ENCODE data around the gene TIMM10.
A peak's percentile ranks its signal among the peaks of the same experiment; 100 is the strongest.

Gene TIMM10

GRCh38 chr11:57502870-57503269, 27.7 kb downstream of the TIMM10 start:
- no peak for DNase-seq (ENCODE audit: low read depth)

GRCh38 chr11:57502376-57502775, 28.2 kb downstream of the TIMM10 start:
- DNase-seq (ENCODE audit: low read depth): no peak

GRCh38 chr11:57501953-57502352, 28.6 kb downstream of the TIMM10 start:
- DNase-seq (ENCODE audit: low read depth): no peak

GRCh38 chr11:57500926-57501325, 29.6 kb downstream of the TIMM10 start:
- no peak for DNase-seq (ENCODE audit: low read depth)

GRCh38 chr11:57500515-57500914, 30.0 kb downstream of the TIMM10 start:
- DNase-seq (ENCODE audit: low read depth): no peak

GRCh38 chr11:57499983-57500461, 30.5 kb downstream of the TIMM10 start:
- no peak for DNase-seq (ENCODE audit: low read depth)

GRCh38 chr11:57499413-57499982, 31.1 kb downstream of the TIMM10 start:
- peak; percentile 79 for DNase-seq (ENCODE audit: low read depth)

GRCh38 chr11:57498540-57498939, 32.0 kb downstream of the TIMM10 start:
- no peak for DNase-seq (ENCODE audit: low read depth)

- DNase-seq (ENCODE audit: low read depth): no peak
Observed at GRCh38 chr11:57497303-57498247, 33.0 kb downstream of the TIMM10 start.

- no peak for DNase-seq (ENCODE audit: low read depth)
Observed at GRCh38 chr11:57496109-57496820, 34.3 kb downstream of the TIMM10 start.

- DNase-seq (ENCODE audit: low read depth): no peak
Observed at GRCh38 chr11:57493507-57494503, 36.7 kb downstream of the TIMM10 start.

GRCh38 chr11:57491371-57492061, 39.0 kb downstream of the TIMM10 start:
- no peak for DNase-seq (ENCODE audit: low read depth)

- no peak for DNase-seq (ENCODE audit: low read depth)
Observed at GRCh38 chr11:57490456-57491248, 39.9 kb downstream of the TIMM10 start.

- DNase-seq (ENCODE audit: low read depth): no peak
Observed at GRCh38 chr11:57487920-57488659, 42.5 kb downstream of the TIMM10 start.

- DNase-seq (ENCODE audit: low read depth): no peak
Observed at GRCh38 chr11:57487021-57487778, 43.4 kb downstream of the TIMM10 start.

- DNase-seq (ENCODE audit: low read depth): no peak
Observed at GRCh38 chr11:57485217-57485990, 45.1 kb downstream of the TIMM10 start.

GRCh38 chr11:57484141-57484710, 46.3 kb downstream of the TIMM10 start:
- no peak for DNase-seq (ENCODE audit: low read depth)

All from stromal cell of bone marrow (primary cell).